Body of pancreas (tissue), 4 donors: ENCODE measurements around the gene POU2F2.

Experiments used
- CTCF ChIP-seq, 7 experiments: fragments of 450-650 bp in 4 of 7; fragments of 200-600 bp in 3 of 7; sonication (generic) in 3 of 7; IDR thresholded peaks; one replicate each; pipeline ENCODE4 v1.5.1; 2016 to 2019; ENCODE audit warnings: antibody characterized with exemption in 7 of 7
- POLR2A ChIP-seq, 3 donors: fragments of 450-650 bp; IDR thresholded peaks; one replicate each; pipeline ENCODE4 v1.6.1; 2016; ENCODE audit warnings: antibody characterized with exemption in 3 of 3, mild to moderate bottlenecking in 2 of 3

GRCh38 chr19:42098781-42099180 lies 33.5 kb downstream of the POU2F2 start:
- TF ChIP-seq CTCF (IDR thresholded peaks at IDR 0.05) (no peak), POLR2A (IDR thresholded peaks at IDR 0.05) (peak in 2 of 3 donors; percentile 18 to 43)
